ENCODE measurements around the gene P2RX6. TPM values are rescaled to one million over a fixed set of nuclear protein-coding genes. Genes with fewer than 3 reads are reported as not detected.
"Not testable (repeated sequence)": the region's sequence is repeated elsewhere in the genome, so short reads cannot be mapped to it uniquely, and the experiment has no call there.

P2RX6 gene
- total and polyA plus RNA-seq, 9 of the 15 experiments (the other 6 are each of a cell fraction or from before 2014, with no cell fraction given) = 0.01 to 3.9 (median 1.5) TPM; not detected in 1

DNA sequence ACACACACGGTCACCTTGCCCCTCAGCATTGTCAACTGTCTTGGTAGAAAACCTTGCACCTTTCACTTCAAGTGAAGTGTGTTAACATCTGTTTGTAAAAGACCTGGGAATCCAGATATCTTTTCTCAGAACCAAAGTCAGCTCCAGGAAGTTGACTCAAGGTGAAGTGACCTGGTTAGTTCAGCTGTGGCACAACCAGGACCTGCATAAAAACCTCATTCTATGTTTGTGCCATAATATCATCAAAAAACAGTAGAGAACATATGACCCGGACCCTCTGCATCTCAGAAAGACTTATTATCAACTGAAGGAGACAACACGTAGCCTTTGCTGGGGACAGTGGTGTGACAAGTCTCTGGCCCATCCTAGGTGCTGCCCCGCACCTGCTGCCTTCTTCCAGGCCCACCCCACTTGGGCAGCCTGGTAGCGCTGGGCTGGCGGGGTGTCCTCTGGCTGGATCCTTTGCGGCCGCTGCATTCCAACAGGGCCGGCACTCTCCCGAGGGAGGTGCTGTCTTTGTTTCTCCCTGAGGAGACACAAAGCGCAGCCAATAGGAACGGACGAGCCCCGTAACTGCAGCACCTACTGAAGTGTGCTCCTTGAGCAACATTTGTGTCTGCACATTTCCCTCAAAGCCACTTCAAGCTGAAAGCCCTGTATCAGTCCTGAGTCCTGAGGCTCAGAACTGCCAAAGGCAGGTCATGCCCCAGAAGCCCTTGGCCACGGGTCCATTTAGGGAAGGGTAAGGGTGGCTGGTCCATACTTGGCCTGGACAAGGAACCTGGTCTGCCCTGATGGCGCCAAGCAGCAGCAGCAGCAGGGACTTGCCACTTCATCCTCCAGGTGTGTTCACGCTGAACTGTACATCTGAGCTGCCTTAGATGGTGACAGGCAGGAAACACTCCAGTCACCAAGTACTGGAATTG lies 56.0 kb downstream of the P2RX6 start (continued):
- TF ChIP-seq E2F6 (IDR thresholded peaks at IDR 0.05; ENCODE audit: borderline replicate concordance in 1 of 2, extremely low read depth in 1 of 2, insufficient read depth in 1 of 2, insufficient read length in 1 of 2, low read depth in 1 of 2, low read length in 1 of 2, poor library complexity in 1 of 2, severe bottlenecking in 1 of 2) = no peak
- no peak for TF ChIP-seq ZSCAN29 (IDR thresholded peaks at IDR 0.05)
- 0 out of 2 replicates have a peak, but pooled peaks have one; percentile 68 for TF ChIP-seq TAF15 (IDR thresholded peaks at IDR 0.05; ENCODE audit: low read depth, low read length)
- no peak for TF ChIP-seq ZNF445 (CRISPR knock-in tag; IDR thresholded peaks at IDR 0.05; ENCODE audit: low read depth)
- no peak for TF ChIP-seq VEZF1 (CRISPR knock-in tag; IDR thresholded peaks at IDR 0.05)

- BruUV-seq (replicated peaks); DNase-seq (ENCODE audit: extremely low read depth in 1 of 4, low spot score in 3 of 4); H3K4me3 ChIP-seq; H2AFZ ChIP-seq (ENCODE audit: low read depth, low read length); H3K9ac ChIP-seq (ENCODE audit: insufficient read depth in 1 of 2, low read depth in 2 of 2, low read length in 2 of 2); H3K4me1 ChIP-seq (replicated peaks in 1 of 2; ENCODE audit: control insufficient read depth in 2 of 2, insufficient read depth in 2 of 2, low read length in 2 of 2); H3K27ac ChIP-seq (ENCODE audit: extremely low read depth, low read depth, low read length); H4K20me1 ChIP-seq (replicated peaks; ENCODE audit: control insufficient read depth, insufficient read depth, low read length); H3K9me1 ChIP-seq (ENCODE audit: control insufficient read depth, insufficient read depth, low read length); ATAC-seq; CTCF ChIA-PET (ENCODE audit: low intra/inter-chr PET ratio); H3K4me2 ChIP-seq (ENCODE audit: insufficient read depth, low read length); H3K79me2 ChIP-seq (ENCODE audit: control insufficient read depth, insufficient read depth, low read length); in situ Hi-C loops (cut with MboI); H3K9me3 ChIP-seq (replicated peaks; ENCODE audit: control insufficient read depth, insufficient read depth, low read depth, low read length); FAIRE-seq; H3K36me3 ChIP-seq (ENCODE audit: control insufficient read depth, insufficient read depth, low read length): not testable (repeated sequence)
- TF ChIP-seq ZFP1 (CRISPR knock-in tag; IDR thresholded peaks at IDR 0.05) (peak; percentile 57; the same call in 1 of the 2 replicates), CBX1 (IDR thresholded peaks at IDR 0.05; ENCODE audit: low read depth) (peak; percentile 76; the same call in 1 of the 2 replicates), TRIM28 (IDR thresholded peaks at IDR 0.05) (peak; percentile 86), TRIM24 (IDR thresholded peaks at IDR 0.05) (peak in 1 of 2 experiments; percentile 71; a peak in 2 of 4 replicates), CBX5 (IDR thresholded peaks at IDR 0.05; ENCODE audit: borderline replicate concordance, low read depth) (0 out of 2 replicates have a peak, but pooled peaks have one; percentile 66)
- intact Hi-C loops (cut with micrococcal nuclease) = loop anchor here (5.0 kb wide), 1 partner anchor 184 kb away; no protein-coding TSS in a partner anchor
- H3K27me3 ChIP-seq (ENCODE audit: control insufficient read depth in 2 of 2, insufficient read depth in 2 of 2, low read length in 2 of 2) = peaks cover 62 to 74% of the 10 kb centered on the region in 2 experiments
- POLR2A ChIA-PET = interaction anchor here (0.6 to 1.2 kb wide), 3 partner anchors 15 to 38 kb away, joined by 3 to 4 read pairs (median 3); no protein-coding TSS in a partner anchor
- 14% methylated on average over 8 of the region's 8 CpGs for WGBS (ENCODE audit: insufficient coverage, low coverage, missing lambda C conversion rate)
These were observed 56.8 kb downstream of the P2RX6 start for GRCh38 chr22:21071796-21072195.

Data from K562 (cell line).